ENCODE measurements around the gene C1QTNF8. TPM values are rescaled to one million over a fixed set of nuclear protein-coding genes. Genes with fewer than 3 reads are reported as not detected.
A peak's percentile ranks its signal among the peaks of the same experiment; 100 is the strongest.

C1QTNF8 gene
- polyA plus RNA-seq, 2 of the 4 experiments (the other 2 are of a cell fraction), result not detected

DNA sequence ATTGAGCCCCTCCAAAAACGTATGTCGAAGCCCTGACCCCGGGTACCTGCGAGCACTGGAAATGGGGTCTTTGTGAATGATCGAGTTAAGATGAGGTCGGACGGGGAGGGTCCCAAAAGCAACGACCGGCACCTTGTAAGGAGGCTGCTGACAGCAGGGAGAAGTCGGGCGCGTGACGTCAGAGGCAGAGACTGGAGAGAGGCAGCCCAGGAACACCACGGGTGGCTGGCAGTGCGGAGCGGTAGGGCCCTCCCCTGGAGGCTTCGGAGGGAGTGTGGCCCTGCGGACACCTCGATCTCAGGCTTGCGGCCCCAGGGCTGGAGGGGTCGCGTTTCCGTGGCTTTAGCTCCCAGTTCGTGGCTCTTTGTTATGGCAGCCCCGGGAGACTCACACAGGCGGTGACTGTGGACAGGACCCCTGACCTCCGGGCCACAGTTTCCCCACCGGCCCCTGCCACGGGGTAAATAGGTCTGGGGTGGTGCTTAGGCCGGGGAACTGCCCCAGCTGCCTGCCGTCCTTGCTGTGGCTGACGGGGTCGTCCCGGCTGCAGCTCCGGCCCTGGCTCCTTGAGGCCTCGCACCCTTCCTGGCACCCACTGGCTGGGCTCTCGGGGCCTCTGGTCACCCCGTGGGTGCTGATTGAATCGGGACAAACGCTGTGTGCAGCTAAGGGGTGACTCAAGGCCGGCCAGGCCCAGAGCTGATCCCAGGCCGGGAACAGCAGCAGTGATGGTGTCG lies 34.1 kb downstream of the C1QTNF8 start:
- H3K9me3 ChIP-seq, result peaks cover 15% of the 10 kb centered on the region; the same call in 2 of the 3 replicates
- no peak overlapping the region for H3K4me2 ChIP-seq
- TF ChIP-seq HDAC2 (IDR thresholded peaks at IDR 0.05) (no peak), FOXS1 (CRISPR knock-in tag; IDR thresholded peaks at IDR 0.05) (no peak), HEYL (CRISPR knock-in tag; IDR thresholded peaks at IDR 0.05) (no peak), RCOR1 (IDR thresholded peaks at IDR 0.05; ENCODE audit: low read depth, low read length) (no peak), CHD2 (IDR thresholded peaks at IDR 0.05; ENCODE audit: low read length, partially characterized antibody) (no peak), RARB (CRISPR knock-in tag; IDR thresholded peaks at IDR 0.05) (no peak), KDM1A (IDR thresholded peaks at IDR 0.05; ENCODE audit: low read depth) (no peak), POLR2A (IDR thresholded peaks at IDR 0.05; ENCODE audit: low read length) (no peak), HOXA7 (CRISPR knock-in tag; IDR thresholded peaks at IDR 0.05) (no peak), PHF8 (IDR thresholded peaks at IDR 0.05; ENCODE audit: borderline replicate concordance, low read depth) (no peak), NR3C1 (IDR thresholded peaks at IDR 0.05) (no peak), NFE2L2 (conservative IDR thresholded peaks at IDR 0.05; ENCODE audit: low read length) (no peak), KDM5A (IDR thresholded peaks at IDR 0.05) (no peak), RFX5 (IDR thresholded peaks at IDR 0.05) (no peak), MYC (IDR thresholded peaks at IDR 0.05; ENCODE audit: borderline replicate concordance, low read length) (no peak), SMC3 (IDR thresholded peaks at IDR 0.05) (no peak)
- TF ChIP-seq, protein P1, sequence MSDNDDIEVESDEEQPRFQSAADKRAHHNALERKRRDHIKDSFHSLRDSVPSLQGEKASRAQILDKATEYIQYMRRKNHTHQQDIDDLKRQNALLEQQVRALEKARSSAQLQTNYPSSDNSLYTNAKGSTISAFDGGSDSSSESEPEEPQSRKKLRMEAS (IDR thresholded peaks at IDR 0.05), result no peak
- TF ChIP-seq, protein P2, sequence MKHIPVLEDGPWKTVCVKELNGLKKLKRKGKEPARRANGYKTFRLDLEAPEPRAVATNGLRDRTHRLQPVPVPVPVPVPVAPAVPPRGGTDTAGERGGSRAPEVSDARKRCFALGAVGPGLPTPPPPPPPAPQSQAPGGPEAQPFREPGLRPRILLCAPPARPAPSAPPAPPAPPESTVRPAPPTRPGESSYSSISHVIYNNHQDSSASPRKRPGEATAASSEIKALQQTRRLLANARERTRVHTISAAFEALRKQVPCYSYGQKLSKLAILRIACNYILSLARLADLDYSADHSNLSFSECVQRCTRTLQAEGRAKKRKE (CRISPR knock-in tag; IDR thresholded peaks at IDR 0.05; ENCODE audit: low read depth), result no peak
- TF ChIP-seq, protein P3, sequence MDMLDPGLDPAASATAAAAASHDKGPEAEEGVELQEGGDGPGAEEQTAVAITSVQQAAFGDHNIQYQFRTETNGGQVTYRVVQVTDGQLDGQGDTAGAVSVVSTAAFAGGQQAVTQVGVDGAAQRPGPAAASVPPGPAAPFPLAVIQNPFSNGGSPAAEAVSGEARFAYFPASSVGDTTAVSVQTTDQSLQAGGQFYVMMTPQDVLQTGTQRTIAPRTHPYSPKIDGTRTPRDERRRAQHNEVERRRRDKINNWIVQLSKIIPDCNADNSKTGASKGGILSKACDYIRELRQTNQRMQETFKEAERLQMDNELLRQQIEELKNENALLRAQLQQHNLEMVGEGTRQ (IDR thresholded peaks at IDR 0.05), result no peak
- TF ChIP-seq, protein P4, sequence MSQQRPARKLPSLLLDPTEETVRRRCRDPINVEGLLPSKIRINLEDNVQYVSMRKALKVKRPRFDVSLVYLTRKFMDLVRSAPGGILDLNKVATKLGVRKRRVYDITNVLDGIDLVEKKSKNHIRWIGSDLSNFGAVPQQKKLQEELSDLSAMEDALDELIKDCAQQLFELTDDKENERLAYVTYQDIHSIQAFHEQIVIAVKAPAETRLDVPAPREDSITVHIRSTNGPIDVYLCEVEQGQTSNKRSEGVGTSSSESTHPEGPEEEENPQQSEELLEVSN (IDR thresholded peaks at IDR 0.05; ENCODE audit: borderline replicate concordance, low read depth), result no peak
- no peak for DNase-seq (ENCODE audit: low read depth in 1 of 2, low spot score in 1 of 2)
- no peak overlapping the region for H3K4me3 ChIP-seq
- FAIRE-seq, result no peak
- ChIA-PET CTCF (interaction anchor here (0.9 to 1.0 kb wide), 2 partner anchors 12 to 15 kb away, joined by 3 to 4 read pairs; no protein-coding TSS in a partner anchor), POLR2A (no interaction called here)
- 66% methylated on average over 25 of the region's 43 CpGs for WGBS (ENCODE audit: missing lambda C conversion rate)
- peak in 1 of 2 experiments; percentile 6; a peak in 2 of 6 replicates for ATAC-seq
- peaks cover 9% of the 10 kb centered on the region; the same call in 1 of the 3 replicates for H3K4me1 ChIP-seq
- no peak overlapping the region for H3K27ac ChIP-seq

DNA sequence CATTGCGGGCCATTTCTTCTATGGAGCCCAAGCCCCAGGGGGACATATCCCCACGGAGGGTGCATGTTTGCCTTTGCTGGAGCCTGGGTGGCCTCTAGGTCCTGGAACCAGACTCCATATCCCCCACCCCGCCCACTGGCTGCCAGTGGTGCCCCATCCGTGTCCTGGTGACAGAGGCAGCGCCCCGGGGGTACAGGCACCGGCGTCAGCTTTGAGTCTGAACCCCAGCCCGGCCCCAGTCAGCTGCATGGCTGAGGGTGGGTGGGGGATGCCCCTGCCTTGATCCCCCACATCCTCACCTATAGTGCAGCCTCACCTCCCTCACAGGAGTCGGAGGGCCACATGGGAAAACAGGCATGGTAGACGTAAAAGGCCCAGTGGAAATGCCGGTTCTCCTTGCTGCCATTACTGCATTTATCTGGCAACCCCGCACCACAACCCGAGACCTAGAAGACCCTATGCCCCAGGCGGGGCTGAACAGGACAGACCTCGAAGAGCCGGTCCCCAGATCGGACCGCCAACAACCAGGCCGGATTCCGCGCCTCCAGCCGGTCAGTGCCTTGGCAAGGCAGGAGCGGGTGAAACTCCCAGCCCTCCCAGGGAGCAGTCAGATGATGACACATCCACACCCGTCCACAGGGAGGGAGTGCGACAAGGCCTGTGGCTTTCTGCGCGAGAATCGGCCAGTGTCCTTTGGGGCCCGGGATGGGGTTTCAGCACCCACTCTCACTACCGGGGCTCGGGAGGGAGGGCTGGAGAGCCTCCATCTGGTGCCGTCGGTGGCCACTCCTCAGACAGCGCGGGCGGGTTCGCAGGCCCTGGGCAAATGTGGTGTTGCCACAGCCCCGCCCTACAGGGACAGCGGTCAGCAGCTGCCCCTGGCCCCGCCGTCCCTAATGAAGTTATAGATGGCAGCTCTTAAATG lies 35.4 kb downstream of the C1QTNF8 start:
- POLR2A ChIA-PET, result no interaction called here
- CTCF ChIA-PET, result interaction anchor here (0.6 to 6.8 kb wide), 7 partner anchors 9 to 248 kb away, joined by 3 to 174 read pairs (median 4); partner anchors contain the start of gene SSTR5
- Histone ChIP-seq H3K9me3 (peaks cover 15% of the 10 kb centered on the region; the same call in 2 of the 3 replicates), H3K4me1 (peaks cover 9% of the 10 kb centered on the region; the same call in 1 of the 3 replicates), H3K4me3 (no peak overlapping the region), H3K4me2 (no peak overlapping the region), H3K27ac (no peak overlapping the region)
- 79% methylated on average over 8 of the region's 42 CpGs for WGBS (ENCODE audit: missing lambda C conversion rate)
- no peak for DNase-seq (ENCODE audit: low read depth in 1 of 2, low spot score in 1 of 2)
- TF ChIP-seq ZNF302 (CRISPR knock-in tag; IDR thresholded peaks at IDR 0.05) (no peak), SREBF2 (IDR thresholded peaks at IDR 0.05) (no peak), POLR2A (IDR thresholded peaks at IDR 0.05; ENCODE audit: low read length) (no peak), GATA3 (IDR thresholded peaks at IDR 0.05; ENCODE audit: borderline replicate concordance) (no peak), CEBPB (IDR thresholded peaks at IDR 0.05) (no peak), TP53 (CRISPR knock-in tag; IDR thresholded peaks at IDR 0.05) (no peak)
- TF ChIP-seq, protein P5, sequence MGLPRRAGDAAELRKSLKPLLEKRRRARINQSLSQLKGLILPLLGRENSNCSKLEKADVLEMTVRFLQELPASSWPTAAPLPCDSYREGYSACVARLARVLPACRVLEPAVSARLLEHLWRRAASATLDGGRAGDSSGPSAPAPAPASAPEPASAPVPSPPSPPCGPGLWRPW (IDR thresholded peaks at IDR 0.05), result no peak
- TF ChIP-seq, protein P6, sequence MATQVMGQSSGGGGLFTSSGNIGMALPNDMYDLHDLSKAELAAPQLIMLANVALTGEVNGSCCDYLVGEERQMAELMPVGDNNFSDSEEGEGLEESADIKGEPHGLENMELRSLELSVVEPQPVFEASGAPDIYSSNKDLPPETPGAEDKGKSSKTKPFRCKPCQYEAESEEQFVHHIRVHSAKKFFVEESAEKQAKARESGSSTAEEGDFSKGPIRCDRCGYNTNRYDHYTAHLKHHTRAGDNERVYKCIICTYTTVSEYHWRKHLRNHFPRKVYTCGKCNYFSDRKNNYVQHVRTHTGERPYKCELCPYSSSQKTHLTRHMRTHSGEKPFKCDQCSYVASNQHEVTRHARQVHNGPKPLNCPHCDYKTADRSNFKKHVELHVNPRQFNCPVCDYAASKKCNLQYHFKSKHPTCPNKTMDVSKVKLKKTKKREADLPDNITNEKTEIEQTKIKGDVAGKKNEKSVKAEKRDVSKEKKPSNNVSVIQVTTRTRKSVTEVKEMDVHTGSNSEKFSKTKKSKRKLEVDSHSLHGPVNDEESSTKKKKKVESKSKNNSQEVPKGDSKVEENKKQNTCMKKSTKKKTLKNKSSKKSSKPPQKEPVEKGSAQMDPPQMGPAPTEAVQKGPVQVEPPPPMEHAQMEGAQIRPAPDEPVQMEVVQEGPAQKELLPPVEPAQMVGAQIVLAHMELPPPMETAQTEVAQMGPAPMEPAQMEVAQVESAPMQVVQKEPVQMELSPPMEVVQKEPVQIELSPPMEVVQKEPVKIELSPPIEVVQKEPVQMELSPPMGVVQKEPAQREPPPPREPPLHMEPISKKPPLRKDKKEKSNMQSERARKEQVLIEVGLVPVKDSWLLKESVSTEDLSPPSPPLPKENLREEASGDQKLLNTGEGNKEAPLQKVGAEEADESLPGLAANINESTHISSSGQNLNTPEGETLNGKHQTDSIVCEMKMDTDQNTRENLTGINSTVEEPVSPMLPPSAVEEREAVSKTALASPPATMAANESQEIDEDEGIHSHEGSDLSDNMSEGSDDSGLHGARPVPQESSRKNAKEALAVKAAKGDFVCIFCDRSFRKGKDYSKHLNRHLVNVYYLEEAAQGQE (IDR thresholded peaks at IDR 0.05), result no peak
- TF ChIP-seq, protein P7, sequence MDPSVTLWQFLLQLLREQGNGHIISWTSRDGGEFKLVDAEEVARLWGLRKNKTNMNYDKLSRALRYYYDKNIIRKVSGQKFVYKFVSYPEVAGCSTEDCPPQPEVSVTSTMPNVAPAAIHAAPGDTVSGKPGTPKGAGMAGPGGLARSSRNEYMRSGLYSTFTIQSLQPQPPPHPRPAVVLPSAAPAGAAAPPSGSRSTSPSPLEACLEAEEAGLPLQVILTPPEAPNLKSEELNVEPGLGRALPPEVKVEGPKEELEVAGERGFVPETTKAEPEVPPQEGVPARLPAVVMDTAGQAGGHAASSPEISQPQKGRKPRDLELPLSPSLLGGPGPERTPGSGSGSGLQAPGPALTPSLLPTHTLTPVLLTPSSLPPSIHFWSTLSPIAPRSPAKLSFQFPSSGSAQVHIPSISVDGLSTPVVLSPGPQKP (IDR thresholded peaks at IDR 0.05; ENCODE audit: low read depth, low read length), result no peak
- no peak for FAIRE-seq
- no peak for ATAC-seq

Measured in A549 (cell line).